SK-MEL-5 (cell line): ENCODE measurements around the gene RIPK4. TPM values are rescaled to one million over a fixed set of nuclear protein-coding genes. Genes with fewer than 3 reads are reported as not detected.
"Not testable (repeated sequence)": the region's sequence is repeated elsewhere in the genome, so short reads cannot be mapped to it uniquely, and the experiment has no call there.

Experiments used
- DNase-seq: peaks from one replicate; pipeline ENCODE4 v3.0.0-alpha.2; 2016; ENCODE audit warnings: low read depth, low spot score
- in situ Hi-C: cut with HindIII; loops from 2 replicates; pipeline ENCODE4 v1.10.0; 2016; ENCODE audit warnings: low sequenced_read_pairs, high pct_unique_total_duplicates, low pct_unique_long_range_greater_than_20kb
- total RNA-seq: library from RNA; depleted of rRNA; stranded (reverse); fragments of >200 nt; shearing (Covaris generic); gene quantifications from 2 replicates; pipeline ENCODE4 v1.2.3, GENCODE V29; 2014

RIPK4 gene
- total RNA-seq, 1 experiment from 2014 or later = 22.8 TPM

- DNase-seq = no peak
- in situ Hi-C loops = no loop called here
Measured at GRCh38 chr21:41716751-41717150, 50.1 kb downstream of the RIPK4 start.

- DNase-seq = no peak
- in situ Hi-C loops = no loop called here
Measured at GRCh38 chr21:41715649-41716281, 51.1 kb downstream of the RIPK4 start.

GRCh38 chr21:41714299-41714865, 52.5 kb downstream of the RIPK4 start:
- in situ Hi-C loops, DNase-seq: not testable (repeated sequence)

GRCh38 chr21:41713495-41714281, 53.2 kb downstream of the RIPK4 start:
- DNase-seq = no peak
- in situ Hi-C loops = no loop called here

GRCh38 chr21:41712730-41713129, 54.1 kb downstream of the RIPK4 start:
- DNase-seq = no peak
- in situ Hi-C loops = no loop called here

GRCh38 chr21:41712201-41712600, 54.7 kb downstream of the RIPK4 start:
- in situ Hi-C loops = no loop called here
- no peak for DNase-seq

- in situ Hi-C loops = no loop called here
- DNase-seq = peak; percentile 99
Measured at GRCh38 chr21:41711416-41712007, 55.3 kb downstream of the RIPK4 start.

- DNase-seq = no peak
- in situ Hi-C loops = no loop called here
Measured at GRCh38 chr21:41710823-41711160, 56.1 kb downstream of the RIPK4 start.

GRCh38 chr21:41709965-41710822, 56.7 kb downstream of the RIPK4 start:
- peak; percentile 59 for DNase-seq
- in situ Hi-C loops = no loop called here

- in situ Hi-C loops = no loop called here
Measured at GRCh38 chr21:41709166-41709565, 57.7 kb downstream of the RIPK4 start.

GRCh38 chr21:41707960-41708330, 58.9 kb downstream of the RIPK4 start:
- in situ Hi-C loops = no loop called here

More at GRCh38 chr21:41709166-41709565, 57.7 kb downstream of the RIPK4 start:
- no peak for DNase-seq

GRCh38 chr21:41707231-41707959, 59.5 kb downstream of the RIPK4 start:
- in situ Hi-C loops = no loop called here
- DNase-seq = no peak

More at GRCh38 chr21:41707960-41708330, 58.9 kb downstream of the RIPK4 start:
- no peak for DNase-seq

GRCh38 chr21:41706678-41707077, 60.2 kb downstream of the RIPK4 start:
- DNase-seq = peak; percentile 36
- in situ Hi-C loops = no loop called here

- DNase-seq = no peak
Measured at GRCh38 chr21:41706263-41706639, 60.6 kb downstream of the RIPK4 start.

GRCh38 chr21:41705546-41706262, 61.1 kb downstream of the RIPK4 start:
- no peak for DNase-seq
- in situ Hi-C loops = no loop called here

More at GRCh38 chr21:41706263-41706639, 60.6 kb downstream of the RIPK4 start:
- in situ Hi-C loops = no loop called here

- in situ Hi-C loops = no loop called here
Measured at GRCh38 chr21:41703857-41704501, 62.9 kb downstream of the RIPK4 start.

More at GRCh38 chr21:41703857-41704501, 62.9 kb downstream of the RIPK4 start:
- no peak for DNase-seq
